A549 (cell line): ENCODE measurements around the gene TMEM240. TPM values are rescaled to one million over a fixed set of nuclear protein-coding genes. Genes with fewer than 3 reads are reported as not detected.

Experiments used
- ATAC-seq, 2 experiments: fragments of 200-7000 bp in 1 of 2; fragments of >200 bp in 1 of 2; cut with Nextera tagmentation in 1 of 2; cut with Tn5 transposase in 1 of 2; 3 replicates each; pipeline versions ENCODE4 v1.8.0 to v1.9.1; 2018 to 2020; ENCODE audit warnings: mild to moderate bottlenecking in 1 of 2, moderate library complexity in 1 of 2
- CTCF ChIA-PET: fragments of 300-600 bp; sonication (Branson Sonifier 250); formaldehyde crosslinking; extraction: SDS; loops from one replicate; lab custom pipeline; 2021; ENCODE audit warnings: antibody characterized with exemption, inconsistent platforms; lab: Yijun Ruan, JAX
- POLR2A ChIA-PET: fragments of 350-600 bp; formaldehyde crosslinking; extraction: SDS; loops from one replicate; lab custom pipeline; 2021; ENCODE audit warnings: antibody characterized with exemption, inconsistent platforms; lab: Yijun Ruan, JAX
- DNase-seq, 2 experiments: peaks; one replicate each; pipeline versions ENCODE4 v3.0.0 to v3.0.0-alpha.2; 2011 to 2016; ENCODE audit warnings: low read depth in 1 of 2, low spot score in 1 of 2
- FAIRE-seq: peaks from 2 replicates; lab custom pipeline; 2011; peaks lifted over from hg19 to GRCh38; lab: Jason Lieb, UNC
- H3K27ac ChIP-seq, 2 experiments: fragments of >200 bp; sonication (Bioruptor Twin); formaldehyde crosslinking; 3 replicates each; pipeline ENCODE4 v1.5.1; 2016 to 2017
- H3K4me1 ChIP-seq: fragments of >200 bp; sonication (Bioruptor Twin); formaldehyde crosslinking; 3 replicates; pipeline ENCODE4 v1.6.1; 2016
- H3K4me2 ChIP-seq: fragments of >200 bp; sonication (Bioruptor Twin); formaldehyde crosslinking; 3 replicates; pipeline ENCODE4 v1.6.1; 2016
- H3K4me3 ChIP-seq: fragments of >200 bp; sonication (Bioruptor Twin); formaldehyde crosslinking; 3 replicates; pipeline ENCODE4 v1.5.1; 2016
- H3K9me3 ChIP-seq: fragments of >200 bp; sonication (Bioruptor Twin); formaldehyde crosslinking; 3 replicates; pipeline ENCODE4 v1.6.1; 2016
- BHLHE40 ChIP-seq: IDR thresholded peaks from 2 replicates; pipeline ENCODE4 v1.6.1; 2012; ENCODE audit warnings: low read depth, low read length, inconsistent platforms
- CEBPB ChIP-seq, 2 experiments: fragments of >200 bp in 1 of 2; sonication (Bioruptor Twin) in 1 of 2; formaldehyde crosslinking in 1 of 2; IDR thresholded peaks; 2 replicates each; pipeline ENCODE4 v1.6.1; 2012 to 2016
- EHMT2 ChIP-seq: fragments of 200-600 bp; sonication (generic); IDR thresholded peaks from 2 replicates; pipeline ENCODE4 v1.6.1; 2016; ENCODE audit warnings: antibody characterized with exemption, low read depth, mild to moderate bottlenecking, moderate library complexity
- FOSL2 ChIP-seq, 2 experiments: fragments of 450-650 bp in 1 of 2; fragments of >200 bp in 1 of 2; sonication (Bioruptor Twin) in 1 of 2; formaldehyde crosslinking; IDR thresholded peaks; 2 replicates each; pipeline versions ENCODE4 v1.5.0 to v1.6.1; 2016 to 2020; ENCODE audit warnings: mild to moderate bottlenecking in 1 of 2, moderate library complexity in 1 of 2
- FOXS1 ChIP-seq: fragments of 250-450 bp; sonication (Bioruptor Pico); IDR thresholded peaks from 2 replicates; pipeline ENCODE4 v1.5.0; 2020; ENCODE audit warnings: mild to moderate bottlenecking, moderate library complexity
- HES2 ChIP-seq: fragments of >200 bp; sonication (Bioruptor Twin); formaldehyde crosslinking; IDR thresholded peaks from 2 replicates; pipeline ENCODE4 v1.6.1; 2016
- HEYL ChIP-seq: fragments of 250-450 bp; sonication (Bioruptor Pico); IDR thresholded peaks from 2 replicates; pipeline ENCODE4 v1.8.0; 2021; ENCODE audit warnings: mild to moderate bottlenecking, moderate library complexity
- HOXA7 ChIP-seq: fragments of 250-450 bp; sonication (Bioruptor Pico); IDR thresholded peaks from 2 replicates; pipeline ENCODE4 v1.5.0; 2020; ENCODE audit warnings: mild to moderate bottlenecking, moderate library complexity
- HOXB13 ChIP-seq: fragments of 250-450 bp; sonication (Bioruptor Pico); IDR thresholded peaks from 2 replicates; pipeline ENCODE4 v1.5.0; 2020; ENCODE audit warnings: low read depth, mild to moderate bottlenecking, moderate library complexity
- JUN ChIP-seq, 2 experiments: fragments of >200 bp; sonication (Bioruptor Twin); formaldehyde crosslinking; IDR thresholded peaks; 2 replicates in 1 of 2; 3 replicates in 1 of 2; pipeline ENCODE4 v1.6.1; 2016 to 2017
- KDM1A ChIP-seq: fragments of 200-600 bp; sonication (generic); IDR thresholded peaks from 2 replicates; pipeline ENCODE4 v1.6.1; 2016; ENCODE audit warnings: low read depth, mild to moderate bottlenecking
- KDM5A ChIP-seq: fragments of 200-600 bp; sonication (generic); IDR thresholded peaks from 2 replicates; pipeline ENCODE4 v1.6.1; 2016; ENCODE audit warnings: antibody characterized with exemption, mild to moderate bottlenecking
- MAFK ChIP-seq: fragments of 450-650 bp; IDR thresholded peaks from 2 replicates; pipeline ENCODE4 v1.6.1; 2014; ENCODE audit not compliant: partially characterized antibody
- MYC ChIP-seq: IDR thresholded peaks from 2 replicates; pipeline ENCODE4 v1.6.1; 2012; ENCODE audit warnings: mild to moderate bottlenecking, inconsistent platforms, low read length, improper control_type of control experiment, borderline replicate concordance
- NFE2L2 ChIP-seq: fragments of 150-350 bp; conservative IDR thresholded peaks from 2 replicates; pipeline ENCODE4 v1.6.1; 2014; ENCODE audit warnings: low read length
- NR3C1 ChIP-seq: fragments of >200 bp; sonication (Bioruptor Twin); formaldehyde crosslinking; IDR thresholded peaks from 3 replicates; pipeline ENCODE4 v1.6.1; 2017
- POLR2AphosphoS2 ChIP-seq: conservative IDR thresholded peaks from 2 replicates; pipeline ENCODE4 v1.6.1; 2012; ENCODE audit warnings: low read length, improper control_type of control experiment, inconsistent platforms
- RARB ChIP-seq: fragments of 250-450 bp; sonication (Bioruptor Pico); IDR thresholded peaks from 2 replicates; pipeline ENCODE4 v1.8.0; 2021; ENCODE audit warnings: mild to moderate bottlenecking, moderate library complexity
- TFCP2L1 ChIP-seq: fragments of 250-450 bp; sonication (Bioruptor Pico); IDR thresholded peaks from 2 replicates; pipeline ENCODE4 v1.5.0; 2021; ENCODE audit warnings: mild to moderate bottlenecking
- ZC3H11A ChIP-seq: fragments of 450-650 bp; IDR thresholded peaks from 2 replicates; pipeline ENCODE4 v1.6.1; 2014; ENCODE audit warnings: antibody characterized with exemption, mild to moderate bottlenecking
- ZNF302 ChIP-seq: fragments of 250-450 bp; sonication (Bioruptor Pico); IDR thresholded peaks from 2 replicates; pipeline ENCODE4 v1.9.0; 2021; ENCODE audit warnings: inconsistent platforms, mild to moderate bottlenecking, moderate library complexity
- WGBS: methylation state at CpG from one replicate; pipeline ENCODE4 v1.1.6; 2017; ENCODE audit errors: missing lambda C conversion rate; 5-methylcytosine and 5-hydroxymethylcytosine counted together
- polyA minus RNA-seq: library from RNA; depleted of rRNA, polyadenylated mRNA; stranded (reverse); fragments of >200 nt; gene quantifications from 2 replicates; pipeline ENCODE4 v1.2.3, GENCODE V29; 2011; rRNA and poly(A)+ RNA removed
- polyA plus RNA-seq, 4 experiments: library from polyadenylated mRNA; depleted of rRNA in 3 of 4; stranded (reverse); fragments of >200 nt; fragmentation: RNase III in 1 of 4; extraction: RNeasy Plus Mini Kit Qiagen cat#74134 plus additional on column Dnase treatment in 1 of 4; gene quantifications; 2 replicates in 3 of 4; 3 replicates in 1 of 4; pipeline ENCODE4 v1.2.3, GENCODE V29; 2011 to 2017
- TF ChIP-seq, protein P1 (sequence below): fragments of >200 bp; sonication (Bioruptor Twin); formaldehyde crosslinking; IDR thresholded peaks from 3 replicates; pipeline ENCODE4 v1.6.1; 2016
- TF ChIP-seq, protein P2 (sequence below): IDR thresholded peaks from 2 replicates; pipeline ENCODE4 v1.6.1; 2012

Gene TMEM240
- polyA plus RNA-seq (2011; rRNA removed) (0.13 and 0.14 TPM in 2 replicates), polyA plus RNA-seq (2017; fragmentation: RNase III; extraction: RNeasy Plus Mini Kit Qiagen cat#74134 plus additional on column Dnase treatment) (0.55 to 1.1 TPM (median 1.1 TPM) in 3 replicates), polyA minus RNA-seq (not detected in 2 replicates)
- 0.25 and 0.53 TPM in 2 replicates for polyA plus RNA-seq (2012; cell fraction: cytosol; rRNA removed)
- 3.6 and 4.2 TPM in 2 replicates for polyA plus RNA-seq (2012; cell fraction: nucleus; rRNA removed)

DNA sequence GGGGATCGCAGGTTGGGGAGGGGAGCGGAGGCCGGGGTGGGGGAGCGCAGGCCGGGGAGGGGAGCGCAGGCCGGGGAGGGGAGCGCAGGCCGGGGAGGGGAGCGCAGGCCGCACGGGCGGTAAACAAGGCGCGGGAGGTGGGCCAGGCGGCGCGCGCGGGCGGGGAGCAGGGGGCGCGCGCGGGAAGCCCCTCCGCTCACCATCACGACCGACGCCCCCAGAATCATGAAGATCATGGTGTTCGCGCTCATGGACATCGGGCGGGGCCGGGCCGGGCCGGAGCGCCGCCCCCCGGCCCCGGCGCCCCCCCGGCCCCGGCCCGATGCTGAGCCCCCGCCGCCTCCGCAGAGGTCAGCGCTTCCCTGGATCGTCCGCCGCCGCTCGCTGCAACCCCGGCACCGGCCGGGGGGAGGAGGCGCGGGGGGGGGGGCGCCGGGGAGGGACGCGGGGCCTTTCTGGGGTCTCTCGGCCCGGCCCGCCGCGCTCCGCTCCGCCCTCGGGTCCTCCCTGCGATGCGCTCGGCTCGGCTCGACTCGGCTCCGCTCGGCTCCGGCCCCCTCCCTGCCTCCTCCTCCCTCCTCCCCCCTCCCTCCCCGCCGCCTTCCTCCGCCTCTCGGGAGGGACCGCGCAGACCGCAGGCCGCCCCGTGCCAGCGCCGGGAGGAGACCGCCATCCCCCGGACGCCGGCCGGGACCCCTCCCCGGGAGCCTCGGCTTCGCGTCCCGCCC lies at the start of gene TMEM240:
TMEM240 (minus strand) TSS at position 535 of the 728 bp plus-strand sequence; CDS start at position 257, 278 bp downstream.
- FAIRE-seq (no peak), DNase-seq (no peak), ATAC-seq (no peak)
- Histone ChIP-seq H3K27ac (no peak within 1 kb of the TSS), H3K9me3 (no peaks in the 10 kb centered on the region), H3K4me2 (no peak within 1 kb of the TSS), H3K4me3 (no peak within 1 kb of the TSS), H3K4me1 (no peaks in the 10 kb centered on the region)
- WGBS = 96% methylated on average over 45 of the region's 100 CpGs
- CTCF ChIA-PET = no interaction called here
- no peak for TF ChIP-seq HES2
- TF ChIP-seq NR3C1 = no peak
- no peak for TF ChIP-seq BHLHE40
- no peak for TF ChIP-seq RARB (CRISPR knock-in tag)
- no peak for TF ChIP-seq EHMT2
- no peak for TF ChIP-seq KDM5A
- TF ChIP-seq TFCP2L1 (CRISPR knock-in tag) = no peak
- TF ChIP-seq POLR2AphosphoS2 = no peak
- TF ChIP-seq KDM1A = no peak
- no peak for TF ChIP-seq FOSL2 (IDR thresholded peaks at IDR 0.05)
- no peak for TF ChIP-seq FOSL2 (CRISPR knock-in tag; IDR thresholded peaks at IDR 0.05)
- TF ChIP-seq CEBPB (IDR thresholded peaks at IDR 0.05) = no peak
- POLR2A ChIA-PET = no interaction called here

DNA sequence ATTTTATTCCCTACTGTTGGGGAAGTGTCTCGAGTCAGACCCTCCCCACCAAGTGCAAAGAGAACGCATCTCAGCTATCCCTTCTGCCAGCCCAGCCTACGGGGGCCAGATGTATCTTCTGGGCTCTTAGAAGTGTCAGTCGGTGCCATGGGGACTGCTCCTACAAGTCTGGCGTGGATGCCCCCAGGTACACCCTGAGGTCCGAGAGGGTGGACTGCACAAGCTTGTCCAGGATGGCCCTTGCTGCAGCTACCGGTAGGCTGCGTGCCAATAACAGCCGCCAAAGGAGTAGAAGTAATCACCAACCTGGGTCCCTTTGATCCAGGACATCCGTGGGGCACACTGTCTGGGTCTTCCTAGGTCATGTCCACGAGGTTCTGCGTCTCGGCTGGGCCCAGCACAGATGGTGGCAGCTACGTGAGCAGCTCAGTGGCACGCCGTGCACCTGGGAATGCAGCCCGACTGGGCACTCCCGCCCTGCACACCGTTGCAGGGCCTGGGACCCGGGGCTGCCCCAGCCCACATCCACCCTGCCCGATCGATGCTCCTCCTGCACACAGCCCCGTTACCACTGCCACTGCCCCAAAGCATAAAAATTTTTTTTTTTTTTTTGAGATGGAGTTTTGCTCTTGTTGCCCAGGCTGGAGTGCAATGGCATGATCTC lies 43.1 kb upstream of the TMEM240 start:
- CTCF ChIA-PET = interaction anchor here (1.4 to 1.5 kb wide), 2 partner anchors 14 to 142 kb away, joined by 3 to 4 read pairs; no protein-coding TSS in a partner anchor
- ATAC-seq = peak; percentile 30 to 43; a peak in 3 of 6 replicates
- TF ChIP-seq MYC (no peak), HOXB13 (CRISPR knock-in tag) (no peak), HOXA7 (CRISPR knock-in tag) (no peak), HEYL (no peak), MAFK (no peak), JUN (IDR thresholded peaks at IDR 0.05) (no peak), ZC3H11A (no peak), CEBPB (IDR thresholded peaks at IDR 0.05) (no peak), TFCP2L1 (CRISPR knock-in tag) (no peak), KDM1A (no peak), ZNF302 (CRISPR knock-in tag) (no peak), HES2 (no peak), NFE2L2 (no peak), FOXS1 (no peak)
- TF ChIP-seq, protein P1, sequence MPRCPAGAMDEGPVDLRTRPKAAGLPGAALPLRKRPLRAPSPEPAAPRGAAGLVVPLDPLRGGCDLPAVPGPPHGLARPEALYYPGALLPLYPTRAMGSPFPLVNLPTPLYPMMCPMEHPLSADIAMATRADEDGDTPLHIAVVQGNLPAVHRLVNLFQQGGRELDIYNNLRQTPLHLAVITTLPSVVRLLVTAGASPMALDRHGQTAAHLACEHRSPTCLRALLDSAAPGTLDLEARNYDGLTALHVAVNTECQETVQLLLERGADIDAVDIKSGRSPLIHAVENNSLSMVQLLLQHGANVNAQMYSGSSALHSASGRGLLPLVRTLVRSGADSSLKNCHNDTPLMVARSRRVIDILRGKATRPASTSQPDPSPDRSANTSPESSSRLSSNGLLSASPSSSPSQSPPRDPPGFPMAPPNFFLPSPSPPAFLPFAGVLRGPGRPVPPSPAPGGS = no peak
- TF ChIP-seq, protein P2, sequence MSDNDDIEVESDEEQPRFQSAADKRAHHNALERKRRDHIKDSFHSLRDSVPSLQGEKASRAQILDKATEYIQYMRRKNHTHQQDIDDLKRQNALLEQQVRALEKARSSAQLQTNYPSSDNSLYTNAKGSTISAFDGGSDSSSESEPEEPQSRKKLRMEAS = no peak

More for the DNA sequence above, 43.1 kb upstream of the TMEM240 start:
- FAIRE-seq (no peak), DNase-seq (no peak)
- Histone ChIP-seq H3K4me3 (no peak overlapping the region), H3K27ac (no peak overlapping the region), H3K9me3 (no peaks in the 10 kb centered on the region), H3K4me1 (no peaks in the 10 kb centered on the region), H3K4me2 (no peak overlapping the region)
- POLR2A ChIA-PET = no interaction called here
- 82% methylated on average over 19 of the region's 23 CpGs for WGBS
